Skeletal muscle cell (primary cell): ENCODE measurements around the gene CCDC201.
"Not testable (repeated sequence)": the region's sequence is repeated elsewhere in the genome, so short reads cannot be mapped to it uniquely, and the experiment has no call there.

Source experiments
- DNase-seq: peaks from one replicate; pipeline ENCODE4 v3.0.0-alpha.2; 2010; ENCODE audit warnings: low read depth
- H3K4me3 ChIP-seq: 2 replicates; pipeline ENCODE4 v1.5.1; 2011; ENCODE audit warnings: low read depth, mild to moderate bottlenecking, control low read depth, low read length, moderate library complexity

The CCDC201 gene

DNA sequence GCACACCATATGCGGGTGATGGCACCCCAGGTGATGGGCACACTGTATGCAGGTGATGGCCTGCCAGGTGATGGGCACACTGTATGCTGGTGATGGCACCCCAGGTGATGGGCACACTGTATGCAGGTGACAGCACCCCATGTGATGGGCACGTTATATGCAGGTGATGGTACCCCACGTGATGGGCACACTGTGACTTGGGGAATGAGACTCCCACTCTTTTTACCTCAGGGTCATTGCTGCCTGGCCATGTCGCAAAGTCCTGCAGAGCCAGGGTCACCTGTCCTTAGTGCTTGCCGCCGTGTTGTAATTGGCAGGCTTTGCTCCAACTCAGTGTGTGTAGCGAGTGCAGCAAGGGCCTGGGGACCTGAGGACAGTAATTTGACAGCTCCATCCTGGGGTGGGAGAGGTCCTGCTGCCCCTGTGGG is 7.6 kb upstream of the CCDC201 start:
- no peak overlapping the region for H3K4me3 ChIP-seq
- no peak for DNase-seq

DNA sequence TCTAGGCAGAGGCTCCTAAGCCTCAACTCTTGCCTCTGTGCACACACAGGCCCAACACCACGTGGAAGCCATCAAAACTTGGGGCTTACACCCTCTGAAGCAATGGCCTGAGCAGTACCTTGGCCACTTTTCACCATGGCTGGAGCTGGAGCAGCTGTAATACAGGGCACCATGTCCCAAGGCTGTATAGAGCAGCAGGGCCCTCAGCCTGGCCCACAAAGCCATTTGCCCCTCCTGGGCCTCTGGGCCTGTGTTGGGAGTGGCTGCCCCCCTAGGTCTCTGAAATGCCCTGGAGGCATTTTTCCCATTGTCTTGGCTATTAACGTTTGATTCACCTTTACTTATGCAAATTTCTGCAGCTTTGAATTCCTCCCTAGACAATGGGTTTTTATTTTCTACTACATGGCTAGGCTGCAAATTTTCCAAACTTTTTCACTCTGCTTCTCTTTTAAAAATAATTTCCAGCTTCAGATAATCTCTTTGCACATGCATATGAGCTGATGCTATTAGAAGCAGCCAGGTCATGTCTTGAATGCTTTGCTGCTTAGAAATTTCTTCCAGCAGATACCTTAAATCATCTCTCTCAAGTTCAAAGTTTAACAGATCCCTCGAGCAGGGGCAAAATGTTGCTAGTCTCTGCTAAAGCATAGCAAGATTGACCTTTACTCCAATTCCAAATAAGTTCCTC is 5.7 kb upstream of the CCDC201 start:
- no peak for DNase-seq
- no peak overlapping the region for H3K4me3 ChIP-seq

DNA sequence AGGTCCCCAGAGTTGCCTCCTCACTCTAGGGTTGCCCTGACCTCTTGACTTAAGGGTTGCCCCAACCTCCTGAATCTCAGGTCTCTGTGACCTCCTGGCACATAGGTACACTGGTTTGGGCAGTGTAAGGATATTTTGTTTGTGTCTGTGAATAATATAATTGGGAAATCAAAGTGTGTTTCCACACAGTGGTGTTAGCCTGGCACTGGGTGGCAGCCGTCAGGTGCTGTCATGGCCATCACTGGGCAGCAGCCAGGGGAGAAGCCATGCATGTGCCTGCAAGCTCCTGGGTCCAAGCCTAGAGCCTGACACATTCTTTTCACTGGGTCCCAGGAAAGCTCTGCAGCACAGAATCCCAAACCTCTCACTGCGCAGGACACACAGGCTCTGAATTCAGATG is 3.6 kb upstream of the CCDC201 start:
- no peak for DNase-seq
- no peak overlapping the region for H3K4me3 ChIP-seq

DNA sequence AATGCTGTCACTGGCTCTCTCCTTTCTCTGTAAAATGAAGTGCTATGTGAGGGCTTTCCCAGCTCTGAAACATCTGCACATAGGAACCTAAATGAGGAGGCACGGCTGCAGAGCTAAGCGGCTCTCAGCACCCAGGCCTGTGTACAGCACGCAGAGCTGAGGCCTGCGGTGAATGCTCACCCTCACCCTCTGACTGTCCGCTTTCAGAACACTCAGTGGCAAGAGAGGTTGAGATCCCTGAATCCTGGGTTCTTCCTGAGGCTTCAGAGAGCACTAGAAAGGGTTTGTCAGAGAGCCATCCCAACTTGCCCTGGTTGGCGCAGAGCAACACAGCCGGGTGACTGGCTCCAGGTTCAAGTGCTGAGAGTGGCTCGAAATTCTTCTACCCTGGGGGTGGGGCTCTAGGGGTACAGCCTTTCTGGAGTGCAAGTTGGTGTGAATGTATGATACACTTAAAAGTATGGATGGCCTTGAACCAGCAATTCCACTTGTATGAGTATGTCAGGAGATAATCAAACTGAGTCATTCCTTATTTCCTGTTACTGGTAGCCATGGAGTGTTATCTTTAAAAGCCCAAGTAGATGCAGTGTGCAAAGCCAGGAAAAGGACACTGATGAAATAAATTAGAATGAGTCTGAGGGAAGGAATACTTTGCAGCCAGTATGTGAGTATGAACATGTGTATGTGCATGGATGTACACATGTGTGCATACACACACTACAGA is 1.7 kb upstream of the CCDC201 start:
- DNase-seq = no peak

DNA sequence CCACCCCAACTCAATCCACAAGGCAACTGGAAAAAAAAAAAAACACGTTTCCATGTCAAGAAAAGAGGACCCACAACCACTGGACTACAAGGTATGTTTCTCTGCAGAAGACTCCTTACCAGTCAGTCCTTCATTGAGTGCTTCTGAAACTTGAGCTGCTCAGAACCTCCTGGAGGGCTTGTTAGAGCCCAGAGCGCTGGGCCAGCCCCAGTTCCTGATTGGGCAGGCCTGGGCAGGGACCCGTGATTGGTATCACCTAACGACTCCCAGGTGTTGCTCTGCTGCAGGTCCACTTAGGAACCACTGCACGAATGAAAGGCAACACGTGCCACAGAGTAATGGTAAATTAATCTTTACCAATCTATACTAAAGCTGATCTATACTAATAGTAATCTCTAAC is 473 bp upstream of the CCDC201 start:
- H3K4me3 ChIP-seq = no peak overlapping the region
- no peak for DNase-seq

More for the DNA sequence above, 1.7 kb upstream of the CCDC201 start:
- no peak overlapping the region for H3K4me3 ChIP-seq

DNA sequence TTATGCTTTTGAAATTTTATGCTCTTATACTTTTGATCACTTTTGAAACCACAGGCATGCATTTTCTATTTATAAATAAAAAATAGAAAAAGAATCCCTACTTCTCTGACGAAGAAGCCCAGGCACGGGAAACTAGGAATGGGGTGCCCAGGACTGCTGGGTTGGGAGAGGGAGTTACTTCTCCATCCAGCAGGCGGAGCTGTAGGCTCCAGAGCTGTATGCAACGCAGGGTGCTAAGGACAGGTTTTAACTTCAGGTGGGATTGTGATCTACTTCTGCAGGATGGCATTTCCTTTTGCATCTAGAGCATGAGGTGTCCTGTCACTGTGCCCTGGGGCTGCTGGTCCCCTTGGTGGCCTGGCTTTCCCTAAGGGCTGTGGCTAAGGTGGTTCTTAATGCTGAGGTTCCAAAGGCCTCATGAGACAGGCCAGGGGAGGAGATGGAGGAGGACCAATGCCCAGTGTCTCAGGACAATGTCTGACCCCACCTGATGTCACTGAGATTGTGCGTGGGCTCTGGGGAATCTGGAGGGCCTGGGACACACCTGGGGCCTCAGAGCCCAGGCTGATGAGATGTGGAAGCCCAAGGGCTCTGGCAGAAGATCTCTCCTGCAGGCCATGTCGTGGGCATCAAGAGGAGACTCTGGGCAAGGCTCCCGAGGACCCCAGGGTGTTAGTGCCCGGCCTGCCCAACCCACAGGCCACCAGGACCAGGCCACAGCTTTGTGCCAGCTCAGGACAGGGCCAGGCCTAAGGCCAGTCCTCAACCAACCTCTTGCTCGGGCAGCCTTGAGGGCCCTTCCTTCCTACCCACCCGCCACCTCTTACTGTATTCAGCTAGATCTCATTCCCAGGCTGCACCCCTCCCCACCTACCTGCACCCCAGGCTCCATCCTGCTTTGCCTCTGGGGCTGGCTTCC is 507 bp downstream of the CCDC201 start:
- DNase-seq = no peak
- H3K4me3 ChIP-seq = no peak overlapping the region

DNA sequence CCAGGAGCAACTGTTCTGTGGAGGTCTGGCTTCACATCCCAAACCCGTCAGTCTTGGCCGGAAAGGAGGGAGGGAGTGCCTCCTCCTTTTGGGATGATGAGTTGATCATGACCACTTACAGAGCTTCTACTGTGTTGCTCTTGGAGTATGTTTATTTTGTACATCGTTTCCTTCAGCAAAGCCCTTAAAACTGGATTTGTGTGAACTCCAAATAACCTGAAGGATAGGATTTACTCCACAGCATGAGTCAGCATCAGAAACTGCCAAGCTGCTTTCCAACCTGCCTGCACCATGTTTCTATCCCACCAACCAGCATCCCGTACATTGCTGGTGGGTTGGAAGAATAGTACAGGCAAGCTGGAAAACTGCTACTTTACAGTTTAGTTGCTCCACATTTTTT is 3.5 kb downstream of the CCDC201 start:
- no peak for DNase-seq
- H3K4me3 ChIP-seq = no peak overlapping the region

DNA sequence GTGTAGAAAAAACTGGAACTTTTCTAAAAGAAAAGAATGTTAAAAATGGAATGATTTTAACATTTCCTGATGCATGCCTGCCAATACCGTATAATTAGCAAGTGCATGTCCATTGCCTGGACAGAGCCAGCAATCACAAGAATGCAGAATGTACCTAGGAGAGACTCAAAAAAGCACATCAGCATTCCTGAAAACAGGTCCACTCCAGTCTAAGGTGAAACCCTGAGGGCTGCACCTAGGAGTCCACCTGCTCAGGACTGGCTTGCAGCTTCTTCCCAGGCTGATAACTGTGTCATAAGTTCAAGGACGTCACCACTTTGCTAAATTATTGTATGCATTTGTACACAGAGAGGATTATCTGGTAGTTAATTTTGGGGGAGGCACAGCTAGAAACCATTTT is 5.4 kb downstream of the CCDC201 start:
- no peak for DNase-seq
- H3K4me3 ChIP-seq = no peak overlapping the region

DNA sequence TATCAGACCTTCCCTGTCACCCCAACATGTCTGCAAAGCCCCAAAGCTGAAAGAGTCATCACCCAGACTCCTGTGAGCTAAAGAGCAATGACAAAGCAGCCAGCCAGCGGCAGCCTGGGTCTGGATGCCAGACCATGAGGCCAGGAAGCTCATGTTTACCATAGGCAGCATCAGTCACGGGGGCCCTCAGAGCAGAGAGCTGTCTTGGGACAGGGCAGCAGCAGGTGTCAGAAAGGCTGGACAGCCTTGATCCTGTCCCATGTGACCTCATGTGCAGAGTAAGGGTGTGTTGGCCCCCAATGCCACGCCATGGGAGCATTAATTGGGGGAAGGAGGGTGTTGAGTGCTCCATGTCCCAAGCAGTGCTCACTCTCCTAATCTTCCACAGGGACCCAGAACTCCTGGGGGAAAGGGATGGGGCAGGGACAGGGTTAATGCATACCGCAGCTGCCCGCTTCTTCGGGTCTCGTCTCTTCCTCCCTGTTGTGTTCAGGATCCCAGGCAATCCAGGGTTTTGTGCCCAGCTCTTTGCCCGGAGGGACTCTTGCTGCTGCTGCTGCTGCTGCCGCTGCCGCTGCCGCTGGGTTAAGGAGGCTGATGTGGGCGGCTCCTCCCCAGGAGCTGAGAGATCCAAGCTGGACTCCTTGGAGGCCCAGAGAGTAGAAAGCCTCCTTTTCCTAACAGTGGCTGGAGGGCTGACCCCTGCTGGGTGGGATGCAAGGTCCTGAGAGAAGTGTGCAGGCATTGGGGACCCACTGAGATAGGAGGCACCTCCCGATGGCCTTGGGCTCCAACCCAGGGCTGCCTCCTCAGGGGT is 7.1 kb downstream of the CCDC201 start:
- H3K4me3 ChIP-seq = no peak overlapping the region
- no peak for DNase-seq

DNA sequence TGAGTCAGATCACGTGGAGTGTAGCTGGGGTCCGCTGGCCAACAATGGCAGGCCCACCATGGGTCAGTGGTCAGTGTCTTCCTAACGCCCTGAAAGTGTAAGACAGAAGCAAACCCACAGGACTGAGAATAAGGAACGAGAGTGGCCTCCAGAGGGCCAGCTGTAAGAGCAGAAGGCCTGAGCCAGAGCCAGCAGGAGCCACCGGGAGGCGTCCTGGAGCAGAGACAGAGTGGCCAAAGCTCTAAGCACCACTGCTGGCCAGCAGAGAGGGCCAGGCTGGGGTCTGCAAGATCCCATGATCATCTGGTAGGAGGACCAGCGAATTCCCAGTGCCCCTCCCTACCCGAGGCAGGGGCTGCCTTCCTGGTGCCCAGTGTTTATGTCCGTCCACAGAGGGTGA is 9.2 kb downstream of the CCDC201 start:
- H3K4me3 ChIP-seq = no peak overlapping the region
- DNase-seq = no peak

DNA sequence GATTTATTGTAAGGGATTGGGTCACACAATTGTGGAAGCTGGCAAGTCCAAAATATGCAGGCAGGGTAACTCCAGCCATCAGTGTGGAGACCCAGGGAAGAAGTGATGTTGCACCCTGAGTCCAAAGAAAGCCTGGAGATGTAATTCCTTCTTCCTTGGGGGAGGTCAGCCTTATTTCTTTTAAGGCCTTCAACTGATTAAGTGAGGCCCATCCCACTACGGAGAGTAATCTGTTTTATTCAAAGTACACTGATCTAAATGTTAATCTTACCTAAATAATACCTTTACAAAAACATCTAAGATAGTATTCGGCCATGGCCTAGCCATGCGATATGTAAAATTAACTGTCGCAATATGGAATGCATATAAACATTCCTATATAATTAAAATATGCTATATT is 16.0 kb downstream of the CCDC201 start:
- not testable (repeated sequence) for H3K4me3 ChIP-seq, DNase-seq

DNA sequence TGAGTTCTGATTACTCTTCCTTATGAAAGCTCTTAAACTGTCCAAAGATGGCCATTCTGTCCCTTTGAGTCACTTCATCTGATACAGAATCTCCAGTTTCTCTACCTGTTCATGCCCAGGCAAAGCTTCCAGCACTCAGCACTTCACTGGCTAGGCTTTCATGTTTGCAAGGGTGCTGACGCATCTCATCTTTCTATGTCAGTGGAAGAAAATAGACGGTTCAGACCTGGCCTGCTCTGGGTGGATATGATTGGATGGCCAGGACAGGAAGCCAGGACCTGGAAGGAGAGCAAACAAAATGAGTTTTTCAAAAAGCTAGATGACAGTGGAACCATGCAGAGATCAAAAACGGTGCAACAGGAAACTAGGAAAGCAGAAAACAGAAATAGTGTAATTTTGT is 17.2 kb downstream of the CCDC201 start:
- DNase-seq, H3K4me3 ChIP-seq: not testable (repeated sequence)

DNA sequence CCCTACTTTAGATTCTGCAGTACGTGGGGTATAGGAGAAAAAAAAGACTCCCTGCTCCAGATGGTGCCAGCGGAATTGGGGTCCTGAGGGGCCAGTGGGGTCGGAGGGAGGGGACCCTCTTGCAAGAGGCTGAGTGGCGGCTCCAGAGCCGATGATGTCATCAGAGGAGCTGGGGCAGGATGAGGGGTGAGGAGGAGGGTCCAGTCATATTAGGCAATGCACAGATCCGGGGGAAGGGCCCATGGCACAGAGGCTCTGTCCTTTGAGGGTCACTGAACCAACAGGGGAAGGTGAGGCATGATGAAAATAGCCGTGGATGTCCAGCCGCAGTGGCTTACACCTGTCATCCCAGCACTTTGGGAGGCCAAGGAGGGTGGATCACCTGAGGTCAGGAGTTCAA is 19.4 kb downstream of the CCDC201 start:
- not testable (repeated sequence) for H3K4me3 ChIP-seq, DNase-seq

DNA sequence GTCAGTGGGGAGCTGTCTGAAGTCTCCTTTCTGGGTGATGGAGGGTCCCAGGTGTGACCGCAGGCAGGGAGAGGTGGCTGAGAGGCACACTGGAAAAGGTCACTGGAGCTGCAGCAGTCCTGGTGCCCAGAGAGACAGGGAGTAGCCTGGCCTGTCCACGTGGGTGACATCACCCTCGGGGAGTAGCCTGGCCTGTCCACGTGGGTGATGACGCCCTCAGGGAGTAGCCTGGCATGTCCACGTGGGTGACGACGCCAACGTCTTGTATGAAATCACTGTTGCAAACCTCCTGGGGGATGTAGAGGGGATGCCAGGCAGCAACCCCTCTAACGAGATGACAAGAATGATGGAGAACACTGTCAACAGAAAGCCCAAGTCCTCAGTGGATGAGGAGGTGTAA is 19.9 kb downstream of the CCDC201 start:
- DNase-seq, H3K4me3 ChIP-seq: not testable (repeated sequence)

DNA sequence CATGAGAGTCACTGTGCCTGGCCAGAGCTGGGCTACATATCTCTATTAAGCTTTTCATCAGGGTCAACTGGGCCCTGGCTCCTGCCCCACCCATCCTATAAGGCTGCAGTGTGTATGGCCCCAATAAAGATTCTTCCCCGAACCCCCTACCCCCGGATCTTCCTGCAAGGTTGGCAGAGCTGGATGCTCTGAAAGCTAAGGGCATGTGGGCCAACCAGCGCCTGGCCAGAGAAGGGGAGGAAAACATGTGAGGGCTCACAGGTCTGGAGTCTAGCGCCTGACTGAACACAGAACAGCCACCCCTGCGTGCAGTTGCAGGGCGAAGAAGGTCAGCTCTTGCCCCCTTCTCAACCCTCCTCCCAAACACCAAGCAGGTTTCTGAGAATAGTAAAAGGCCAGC is 24.1 kb downstream of the CCDC201 start:
- H3K4me3 ChIP-seq, DNase-seq: not testable (repeated sequence)

DNA sequence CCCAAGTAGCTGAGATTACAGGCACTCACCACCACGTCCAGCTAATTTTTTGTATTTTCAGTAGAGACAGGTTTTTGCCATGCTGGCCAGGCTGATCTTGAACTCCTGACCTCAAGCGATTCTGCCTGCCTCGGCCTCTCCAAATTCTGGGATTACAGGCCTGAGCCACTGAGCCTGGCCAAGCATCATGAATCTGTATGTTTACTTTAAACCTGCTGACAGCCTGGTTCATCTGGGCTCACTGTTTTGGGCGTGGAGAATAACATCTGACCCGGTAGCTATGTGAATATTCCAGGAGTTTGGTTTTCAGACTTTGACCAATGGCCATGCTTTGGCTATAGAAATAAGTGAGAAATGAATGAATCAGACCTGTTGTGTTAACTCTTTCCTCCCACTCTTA is 26.3 kb downstream of the CCDC201 start:
- not testable (repeated sequence) for DNase-seq

DNA sequence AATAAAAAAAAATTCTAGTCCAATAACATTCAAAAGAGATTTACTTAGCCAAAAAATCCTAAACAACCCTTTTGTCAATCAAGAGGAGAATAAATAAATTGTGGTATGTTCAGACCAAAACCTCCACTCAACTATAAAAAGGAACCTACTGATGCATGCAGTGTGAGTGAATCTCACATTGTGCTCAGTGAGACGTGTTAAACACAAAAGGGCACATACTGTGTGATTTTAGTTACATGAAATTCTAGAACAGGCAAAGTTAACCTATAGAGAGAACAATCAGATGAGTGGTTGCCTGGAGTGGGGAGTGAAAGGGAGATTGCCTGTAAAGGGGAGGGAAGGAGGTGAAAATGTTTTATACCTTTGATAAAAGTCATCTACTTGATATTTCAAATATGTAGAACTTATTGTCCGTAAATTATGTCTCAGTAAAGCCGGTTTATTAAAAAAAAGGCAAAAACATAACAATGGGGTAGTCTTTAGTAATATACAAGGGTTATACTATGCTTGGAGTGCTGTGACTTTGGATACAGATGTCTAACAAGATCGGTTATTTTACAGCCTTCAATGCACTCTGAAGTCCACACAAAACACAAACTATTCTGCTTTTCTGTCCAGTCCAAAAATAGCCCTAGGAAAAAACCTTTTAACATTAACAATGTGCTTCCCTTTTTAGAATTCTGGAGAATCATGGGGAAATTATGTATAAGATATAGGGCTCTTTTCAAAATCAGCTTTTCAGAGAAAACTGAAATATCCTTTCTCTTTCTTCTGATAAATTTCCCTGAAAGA is 30.8 kb downstream of the CCDC201 start:
- DNase-seq, H3K4me3 ChIP-seq: not testable (repeated sequence)

More for the DNA sequence above, 26.3 kb downstream of the CCDC201 start:
- H3K4me3 ChIP-seq = not testable (repeated sequence)

DNA sequence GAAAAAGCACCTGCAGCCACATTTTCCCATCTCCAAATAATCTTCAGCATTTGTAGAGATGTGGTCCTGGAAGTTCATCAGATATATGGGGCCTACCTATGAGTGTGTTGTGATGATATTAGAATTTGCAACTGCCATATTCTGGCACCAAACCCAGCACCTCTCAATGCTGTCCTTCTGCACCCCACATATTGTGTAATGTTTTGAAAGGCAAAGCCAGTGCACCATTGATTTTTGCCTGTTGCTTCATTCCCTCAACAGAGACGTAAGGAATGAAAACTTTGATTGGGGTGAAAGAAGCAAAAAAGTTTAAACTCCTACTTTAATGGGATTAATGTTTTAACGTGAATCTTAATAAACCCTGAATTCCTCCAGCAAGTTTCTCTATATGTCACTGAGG is 34.0 kb downstream of the CCDC201 start:
- H3K4me3 ChIP-seq, DNase-seq: not testable (repeated sequence)
